ENCODE results near the gene PLXND1.

DNA sequence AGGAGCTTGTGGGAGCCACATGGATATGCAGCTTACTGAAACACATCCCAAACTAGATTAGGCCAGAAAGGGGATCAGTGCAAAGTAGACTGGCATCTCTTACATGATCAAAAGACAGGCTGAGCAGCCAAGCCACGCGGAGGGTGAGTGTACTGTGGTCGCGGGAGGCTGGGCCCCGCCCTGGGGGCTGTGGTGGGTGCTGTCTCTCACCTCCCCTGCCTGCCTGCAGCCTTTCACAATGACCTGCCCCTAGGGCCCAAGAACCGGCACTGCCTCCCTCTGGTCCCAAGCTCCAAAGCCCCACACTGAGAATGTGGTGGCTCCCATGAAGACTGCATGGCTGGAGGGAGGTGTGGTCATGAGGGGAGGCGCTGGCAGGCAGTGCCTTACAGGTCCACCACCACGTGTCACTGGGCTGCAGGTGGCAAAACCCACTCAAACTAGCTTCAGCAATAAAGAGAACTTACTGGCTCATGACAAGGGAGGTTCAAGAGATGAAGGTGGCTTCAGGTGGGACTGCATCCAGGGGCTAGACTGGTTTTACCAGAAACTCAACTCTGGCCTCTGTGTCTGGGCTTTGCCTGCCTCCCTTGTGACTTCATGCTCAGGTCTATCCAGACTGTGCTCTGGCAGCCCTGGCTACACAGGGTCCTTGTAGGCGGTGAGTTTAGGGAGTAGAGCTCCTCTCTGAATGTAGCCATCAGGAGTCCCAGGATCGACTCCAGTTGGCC is 27.4 kb upstream of the PLXND1 start:
- TF ChIP-seq YY1 (IDR thresholded peaks at IDR 0.05; ENCODE audit: low read depth) (no peak), NFIC (IDR thresholded peaks at IDR 0.05) (no peak)

Measured in Ishikawa (cell line).